HepG2 (cell line): ENCODE results near the gene DNMBP. TPM values are rescaled to one million over a fixed set of nuclear protein-coding genes. Genes with fewer than 3 reads are reported as not detected.
A peak's percentile ranks its signal among the peaks of the same experiment; 100 is the strongest.

ENCODE experiments used
- ATAC-seq: fragments of 200-7000 bp; cut with Tn5 transposase; 3 replicates; pipeline ENCODE4 v1.9.1; 2020; ENCODE audit warnings: mild to moderate bottlenecking, moderate library complexity
- BruUV-seq: library from RNA; stranded (reverse); fragments of 400-500 nt; replicated peaks from 2 replicates; lab custom pipeline; 2021; lab: Mats Ljungman, UMichigan
- CTCF ChIA-PET: fragments of 300-600 bp; formaldehyde crosslinking; extraction: SDS; loops from one replicate; lab custom pipeline; 2021; ENCODE audit warnings: low total read pairs, inconsistent platforms, low intra/inter-chr PET ratio; lab: Yijun Ruan, JAX
- POLR2A ChIA-PET: fragments of 350-600 bp; sonication (Branson Sonifier 250); formaldehyde crosslinking; loops from one replicate; lab custom pipeline; 2020; ENCODE audit warnings: antibody characterized with exemption, inconsistent platforms; lab: Yijun Ruan, JAX
- DNase-seq: peaks from one replicate; pipeline ENCODE4 v3.0.0-alpha.2; 2015; ENCODE audit warnings: low spot score
- FAIRE-seq: peaks from 3 replicates; lab custom pipeline; 2011; peaks lifted over from hg19 to GRCh38; lab: Jason Lieb, UNC
- H2AFZ ChIP-seq: one replicate; pipeline ENCODE4 v1.6.1; 2011; ENCODE audit warnings: low read length, inconsistent platforms
- H3K27ac ChIP-seq: fragments of 300-600 bp; 3 replicates; pipeline ENCODE4 v1.8.0; 2011; ENCODE audit warnings: mixed run types, mild to moderate bottlenecking, mixed read lengths, low read length, inconsistent platforms; ENCODE audit not compliant: insufficient read depth; ENCODE audit errors: extremely low read length
- H3K27me3 ChIP-seq, 2 experiments: fragments of 200-600 bp in 1 of 2; 2 replicates in 1 of 2; 3 replicates in 1 of 2; pipeline versions ENCODE4 v1.6.0 to v1.8.0; 2011; ENCODE audit warnings: low read length in 2 of 2, mild to moderate bottlenecking in 2 of 2, moderate library complexity in 2 of 2, inconsistent platforms in 1 of 2; ENCODE audit not compliant: insufficient read depth in 2 of 2, control insufficient read depth in 1 of 2
- H3K36me3 ChIP-seq, 2 experiments: fragments of 200-600 bp in 1 of 2; replicated peaks in 1 of 2; 2 replicates in 1 of 2; 3 replicates in 1 of 2; pipeline versions ENCODE4 v1.5.1 to v1.8.0; 2011; ENCODE audit warnings: low read length in 2 of 2, inconsistent platforms in 1 of 2; ENCODE audit not compliant: insufficient read depth in 2 of 2, control insufficient read depth in 1 of 2
- H3K4me1 ChIP-seq: 2 replicates; pipeline ENCODE4 v1.5.1; 2012; ENCODE audit warnings: low read length, inconsistent platforms; ENCODE audit not compliant: insufficient read depth
- H3K4me2 ChIP-seq: 2 replicates; pipeline ENCODE4 v1.6.0; 2011; ENCODE audit warnings: low read depth, low read length, inconsistent platforms
- H3K4me3 ChIP-seq, 3 experiments: fragments of 200-600 bp in 1 of 3; sonication (generic), shearing (Covaris generic) in 1 of 3; replicated peaks in 1 of 3; 2 replicates each; pipeline ENCODE4 v1.5.1; 2011 to 2016; ENCODE audit warnings: low read length in 3 of 3, inconsistent platforms in 2 of 3, low read depth in 2 of 3, mild to moderate bottlenecking in 2 of 3, control low read depth in 1 of 3, mixed read lengths in 1 of 3; ENCODE audit not compliant: insufficient read depth in 1 of 3
- H3K79me2 ChIP-seq: one replicate; pipeline ENCODE4 v1.6.1; 2011; ENCODE audit warnings: low read length, inconsistent platforms; ENCODE audit not compliant: insufficient read depth
- H3K9ac ChIP-seq: 2 replicates; pipeline ENCODE4 v1.6.0; 2011; ENCODE audit warnings: mild to moderate bottlenecking, low read depth, low read length, inconsistent platforms; ENCODE audit not compliant: insufficient read depth
- H3K9me3 ChIP-seq: 2 replicates; pipeline ENCODE4 v1.5.1; 2012; ENCODE audit warnings: mild to moderate bottlenecking, low read length
- H4K20me1 ChIP-seq: 2 replicates; pipeline ENCODE4 v1.6.0; 2011; ENCODE audit warnings: inconsistent platforms, mild to moderate bottlenecking, low read length, moderate library complexity; ENCODE audit not compliant: insufficient read depth
- ATF3 ChIP-seq: sonication (generic); formaldehyde crosslinking; IDR thresholded peaks from 2 replicates; pipeline ENCODE4 v1.4.0; 2020; ENCODE audit warnings: missing genetic modification reagents
- KLF12 ChIP-seq: sonication (generic); formaldehyde crosslinking; IDR thresholded peaks from 2 replicates; pipeline ENCODE4 v1.4.0; 2020; ENCODE audit warnings: missing genetic modification reagents, borderline replicate concordance
- MAFK ChIP-seq, 2 experiments: IDR thresholded peaks in 1 of 2; conservative IDR thresholded peaks in 1 of 2; 2 replicates each; pipeline ENCODE4 v1.6.1; 2011; ENCODE audit warnings: improper control_type of control experiment in 2 of 2, low read length in 2 of 2
- PATZ1 ChIP-seq: sonication (generic); formaldehyde crosslinking; IDR thresholded peaks from 2 replicates; pipeline ENCODE4 v1.4.0; 2020; ENCODE audit warnings: missing genetic modification reagents
- ZNF12 ChIP-seq: sonication (generic); formaldehyde crosslinking; IDR thresholded peaks from 2 replicates; pipeline ENCODE4 v1.5.0; 2020; ENCODE audit warnings: missing genetic modification reagents
- ZNF142 ChIP-seq: sonication (generic); formaldehyde crosslinking; IDR thresholded peaks from 2 replicates; pipeline ENCODE4 v1.4.0; 2020; ENCODE audit warnings: missing genetic modification reagents
- ZNF205 ChIP-seq: IDR thresholded peaks from 2 replicates; pipeline ENCODE4 v1.6.1; 2018; ENCODE audit warnings: missing biosample characterization, missing genetic modification reagents
- ZSCAN12 ChIP-seq: sonication (generic); formaldehyde crosslinking; IDR thresholded peaks from 2 replicates; pipeline ENCODE4 v1.9.0; 2021; ENCODE audit warnings: mild to moderate bottlenecking, missing genetic modification reagents
- WGBS: methylation state at CpG from one replicate; pipeline ENCODE4 v1.1.6; 2017; ENCODE audit warnings: low lambda C conversion rate; 5-methylcytosine and 5-hydroxymethylcytosine counted together
- in situ Hi-C: cut with HindIII; loops from 2 replicates; pipeline ENCODE4 v1.10.0; 2017; ENCODE audit warnings: low pct_unique_long_range_greater_than_20kb; ENCODE audit not compliant: extremely low pct_ligation_motif_present
- intact Hi-C: fragments of 100-400 bp; cut with micrococcal nuclease; formaldehyde crosslinking; loops from one replicate; pipeline ENCODE4 v1.10.0; 2022; ENCODE audit not compliant: unreplicated experiment
- polyA plus RNA-seq, 8 experiments: library from polyadenylated mRNA; depleted of rRNA in 3 of 8; stranded (reverse) in 7 of 8; unstranded in 1 of 8; fragments of >200 nt; fragmentation: Illumina TruSeq in 4 of 8; extraction: Trizol in 4 of 8; gene quantifications; 2 replicates each; pipeline versions ENCODE4 v1.2.1 to v1.2.3, GENCODE V29; 2011 to 2016; ENCODE audit warnings: low read depth in 4 of 8, missing spikeins in 1 of 8, mixed read lengths in 1 of 8; ENCODE audit not compliant: insufficient read depth in 1 of 8
- total RNA-seq, 5 experiments: library from RNA; depleted of rRNA; stranded (reverse); fragments of >200 nt; fragmentation: Illumina TruSeq; extraction: Trizol; gene quantifications; 2 replicates each; pipeline ENCODE4 v1.2.3, GENCODE V29; 2016; ENCODE audit warnings: low read depth in 1 of 5
- TF ChIP-seq, protein P1 (sequence below): sonication (generic); formaldehyde crosslinking; IDR thresholded peaks from 2 replicates; pipeline ENCODE4 v1.5.1; 2020; ENCODE audit warnings: mild to moderate bottlenecking, moderate library complexity, missing genetic modification reagents

Gene DNMBP
- total and polyA plus RNA-seq, 2 of the 13 experiments (the other 11 are each of a cell fraction or from before 2014, with no cell fraction given) = 3.6 to 6.3 TPM

GRCh38 chr10:99828464-99828863 is 181.3 kb downstream of the DNMBP start:
- FAIRE-seq = no peak
- CTCF ChIA-PET = no interaction called here
- BruUV-seq = no TSS peak

DNA sequence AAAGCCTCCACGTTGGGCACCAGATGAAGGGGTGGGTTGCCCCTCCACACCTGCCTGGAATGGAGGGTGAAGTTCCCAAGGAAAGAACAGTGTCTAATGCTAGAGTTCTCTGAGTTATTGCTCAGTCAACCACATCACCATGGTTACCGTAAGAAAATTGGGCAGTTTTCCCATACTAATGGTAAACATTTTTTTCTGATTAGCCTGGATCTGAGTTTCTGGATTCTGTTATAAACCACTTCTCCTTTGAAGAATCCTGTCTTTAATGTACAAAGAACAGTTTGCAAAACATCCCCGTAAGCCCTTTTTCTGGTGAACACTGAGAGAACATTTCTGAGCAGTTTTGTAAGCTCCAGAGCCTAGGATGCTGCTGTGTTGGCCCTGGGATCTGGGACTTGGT is 181.8 kb downstream of the DNMBP start:
- in situ Hi-C loops = no loop called here
- CTCF ChIA-PET = no interaction called here
- no peak overlapping the region for H2AFZ ChIP-seq
- no peaks in the 10 kb centered on the region for H3K79me2 ChIP-seq
- BruUV-seq = no TSS peak
- DNase-seq (no peak), FAIRE-seq (no peak), ATAC-seq (no peak)
- intact Hi-C loops = no loop called here
- no peak overlapping the region for H3K4me2 ChIP-seq
- H3K27me3 ChIP-seq = no peaks in the 10 kb centered on the region
- no peaks in the 10 kb centered on the region for H3K4me1 ChIP-seq
- no peak overlapping the region for H3K9ac ChIP-seq
- no peaks in the 10 kb centered on the region for H3K9me3 ChIP-seq
- H4K20me1 ChIP-seq = no peaks in the 10 kb centered on the region; the same call in 1 of the 2 replicates
- POLR2A ChIA-PET = no interaction called here
- no peak overlapping the region for H3K27ac ChIP-seq
- no peak overlapping the region for H3K4me3 ChIP-seq
- peaks cover 30 to 52% of the 10 kb centered on the region in 2 experiments for H3K36me3 ChIP-seq
- WGBS = 95% methylated on average over 3 of the region's 3 CpGs
- no peak for TF ChIP-seq ATF3 (CRISPR knock-in tag)
- TF ChIP-seq ZNF142 (CRISPR knock-in tag) = no peak
- TF ChIP-seq ZNF205 (CRISPR knock-in tag) = no peak
- TF ChIP-seq ZSCAN12 = no peak
- no peak for TF ChIP-seq PATZ1 (CRISPR knock-in tag)
- TF ChIP-seq, protein P1, sequence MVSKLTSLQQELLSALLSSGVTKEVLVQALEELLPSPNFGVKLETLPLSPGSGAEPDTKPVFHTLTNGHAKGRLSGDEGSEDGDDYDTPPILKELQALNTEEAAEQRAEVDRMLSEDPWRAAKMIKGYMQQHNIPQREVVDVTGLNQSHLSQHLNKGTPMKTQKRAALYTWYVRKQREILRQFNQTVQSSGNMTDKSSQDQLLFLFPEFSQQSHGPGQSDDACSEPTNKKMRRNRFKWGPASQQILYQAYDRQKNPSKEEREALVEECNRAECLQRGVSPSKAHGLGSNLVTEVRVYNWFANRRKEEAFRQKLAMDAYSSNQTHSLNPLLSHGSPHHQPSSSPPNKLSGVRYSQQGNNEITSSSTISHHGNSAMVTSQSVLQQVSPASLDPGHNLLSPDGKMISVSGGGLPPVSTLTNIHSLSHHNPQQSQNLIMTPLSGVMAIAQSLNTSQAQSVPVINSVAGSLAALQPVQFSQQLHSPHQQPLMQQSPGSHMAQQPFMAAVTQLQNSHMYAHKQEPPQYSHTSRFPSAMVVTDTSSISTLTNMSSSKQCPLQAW (CRISPR knock-in tag) = no peak

More at GRCh38 chr10:99828464-99828863, 181.3 kb downstream of the DNMBP start:
- H3K27me3 ChIP-seq = no peaks in the 10 kb centered on the region
- no peak overlapping the region for H3K27ac ChIP-seq
- H3K4me3 ChIP-seq = no peak overlapping the region
- peaks cover 34 to 58% of the 10 kb centered on the region in 2 experiments for H3K36me3 ChIP-seq
- H3K9me3 ChIP-seq = no peaks in the 10 kb centered on the region
- H3K4me2 ChIP-seq = no peak overlapping the region
- TF ChIP-seq KLF12 (CRISPR knock-in tag) = no peak
- TF ChIP-seq ZNF12 (CRISPR knock-in tag) = 0 out of 2 replicates have a peak, but pooled peaks have one; percentile 37
- TF ChIP-seq MAFK (conservative IDR thresholded peaks at IDR 0.05 in 1 of 2, IDR thresholded peaks at IDR 0.05 in 1 of 2; ENCODE audit: low read length in 2 of 2) = 0 out of 4 replicates have a peak, but pooled peaks have one; percentile 5 to 8
- no peaks in the 10 kb centered on the region for H3K4me1 ChIP-seq
- peak; percentile 24; the same call in 2 of the 3 replicates for ATAC-seq
- intact Hi-C loops = no loop called here
- in situ Hi-C loops = no loop called here
- POLR2A ChIA-PET = no interaction called here
- H2AFZ ChIP-seq = no peak overlapping the region
- DNase-seq = no peak
- H4K20me1 ChIP-seq = no peaks in the 10 kb centered on the region; the same call in 1 of the 2 replicates
- WGBS = 97% methylated on average over 2 of the region's 2 CpGs
- no peaks in the 10 kb centered on the region for H3K79me2 ChIP-seq
- H3K9ac ChIP-seq = no peak overlapping the region
